Motor neuron (in vitro differentiated cells): ENCODE data around the gene REPIN1. TPM values are rescaled to one million over a fixed set of nuclear protein-coding genes. Genes with fewer than 3 reads are reported as not detected.
A peak's percentile ranks its signal among the peaks of the same experiment; 100 is the strongest.

ENCODE experiments used
- ATAC-seq, 8 experiments: fragments of 200-7000 bp; cut with Tn5 transposase; replicated peaks in 6 of 8; 2 replicates each; pipeline ENCODE4 v1.8.0; 2021; ENCODE audit warnings: mild to moderate bottlenecking in 8 of 8, moderate library complexity in 8 of 8
- H3K27ac ChIP-seq, 2 donors: fragments of 250-450 bp; sonication (Bioruptor Pico); 2 replicates each; pipeline ENCODE4 v1.9.0; 2021; ENCODE audit warnings: antibody characterized with exemption in 2 of 2, mild to moderate bottlenecking in 2 of 2, moderate library complexity in 1 of 2
- H3K4me1 ChIP-seq, 2 donors: fragments of 250-450 bp; sonication (Bioruptor Pico); replicated peaks in 1 of 2; 2 replicates each; pipeline ENCODE4 v1.6.1; 2021; ENCODE audit warnings: antibody characterized with exemption in 2 of 2, mild to moderate bottlenecking in 2 of 2, moderate library complexity in 1 of 2
- H3K4me3 ChIP-seq, 5 donors: fragments of 250-450 bp; sonication (Bioruptor Pico); 2 replicates each; pipeline ENCODE4 v1.9.0; 2021; ENCODE audit warnings: antibody characterized with exemption in 5 of 5, mild to moderate bottlenecking in 5 of 5, moderate library complexity in 4 of 5
- WGBS, 10 experiments: fragments of 450-650 bp; shearing (Covaris generic); methylation state at CpG; one replicate each; pipeline ENCODE4 v1.0.0; 2022; 5-methylcytosine and 5-hydroxymethylcytosine counted together
- in situ Hi-C, 9 experiments: fragments of 400-800 bp; cut with MboI; loops; one replicate each; pipeline ENCODE4 v1.15.0; 2021; ENCODE audit warnings: low sequenced_read_pairs in 9 of 9, low pct_unique_long_range_greater_than_20kb in 2 of 9; ENCODE audit not compliant: unreplicated experiment in 9 of 9
- total RNA-seq, 8 experiments: library from RNA; unstranded; fragments of 300-600 nt; gene quantifications; 2 replicates each; pipeline versions ENCODE4 v1.2.3 to v1.2.4, GENCODE V29; 2022

Gene REPIN1
- 100 to 1,000 TPM in 1 of 8 experiments, 10 to 100 TPM in 7; 54.9 to 102 (median 67.1) TPM for total RNA-seq

DNA sequence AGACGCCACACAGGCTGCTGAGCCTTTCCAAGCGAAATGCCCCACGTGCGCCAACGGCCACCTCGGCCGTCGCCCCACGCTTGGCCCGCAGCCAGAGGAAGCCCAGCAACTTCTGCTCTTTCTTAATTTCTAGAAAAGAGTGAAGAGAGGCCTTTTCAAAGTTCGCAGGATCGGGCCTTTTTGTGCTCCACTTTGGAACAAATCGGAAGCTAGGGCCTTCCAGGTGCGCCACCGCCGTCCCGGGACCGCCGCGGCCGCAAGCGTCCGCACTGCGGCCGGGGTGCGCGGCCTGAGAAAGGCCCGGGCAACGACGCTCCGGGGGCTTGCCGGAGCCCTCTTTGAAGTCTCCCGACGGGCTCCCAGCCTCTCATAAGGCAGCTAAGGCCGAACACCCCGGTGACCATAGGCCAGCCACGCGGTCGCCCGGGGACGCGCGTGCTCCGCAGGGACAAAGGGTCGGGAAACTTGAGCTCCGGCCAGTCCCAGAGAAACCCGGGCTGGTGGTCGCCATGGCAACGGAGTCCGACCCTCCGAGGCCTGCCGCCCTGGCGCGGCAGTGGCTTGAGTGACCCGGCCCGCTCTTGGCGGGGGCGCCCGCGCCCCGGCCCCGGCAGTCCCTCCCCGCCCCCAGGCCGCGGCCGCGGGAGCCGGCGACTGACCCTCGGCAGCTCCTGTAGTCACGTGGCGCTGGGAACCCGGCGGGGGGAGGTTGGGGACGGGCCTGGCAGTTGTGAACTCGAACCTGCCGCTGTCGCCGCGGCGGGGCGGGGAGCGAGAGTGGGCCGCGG, at the start of gene REPIN1:
Gene REPIN1 (plus strand): TSS at position 727 of the 788 bp plus-strand sequence. CDS start 890 bp downstream, outside the sequence.
- in situ Hi-C loops: no loop called here
- H3K4me1 ChIP-seq: peaks cover 21 to 25% of the 10 kb centered on the region in 2 donors
- H3K27ac ChIP-seq: peak within 1 kb of the TSS; percentile 94 to 96
- 1 to 40% (median 13%) methylated on average over 1 to 28 of the region's 85 CpGs; no CpG with 5 or more reads in 3 of the 10 experiments for WGBS, 10 experiments
- ATAC-seq: peak; percentile 71 to 82 (median 78)
- peak within 1 kb of the TSS; percentile 68 to 98 (median 74) for H3K4me3 ChIP-seq

DNA sequence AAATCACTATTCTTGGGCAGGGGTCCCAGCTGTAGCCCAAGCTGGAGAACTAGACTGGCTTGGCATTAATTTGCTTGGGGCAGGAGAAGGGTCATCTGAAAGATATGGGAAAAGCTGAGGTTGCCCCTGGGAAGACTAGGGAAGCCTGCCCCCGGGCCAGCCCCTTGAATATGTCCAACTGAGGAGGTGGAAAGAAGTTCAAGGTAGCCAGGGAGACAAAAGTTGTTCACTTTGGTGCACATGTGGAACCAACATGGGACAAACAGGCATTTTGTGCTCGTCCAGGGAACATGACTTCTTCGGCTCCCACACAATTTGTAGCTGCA, 46.9 kb upstream of the REPIN1 start:
- Histone ChIP-seq H3K27ac (no peak overlapping the region), H3K4me3 (no peak overlapping the region), H3K4me1 (peaks cover 0 to 4% of the 10 kb centered on the region in 2 donors)
- ATAC-seq: no peak
- WGBS, 10 experiments: 0 to 65% (median 20%) methylated on average over 1 to 3 of the region's 3 CpGs; no CpG with 5 or more reads in 6 of the 10 experiments
- in situ Hi-C loops: no loop called here

DNA sequence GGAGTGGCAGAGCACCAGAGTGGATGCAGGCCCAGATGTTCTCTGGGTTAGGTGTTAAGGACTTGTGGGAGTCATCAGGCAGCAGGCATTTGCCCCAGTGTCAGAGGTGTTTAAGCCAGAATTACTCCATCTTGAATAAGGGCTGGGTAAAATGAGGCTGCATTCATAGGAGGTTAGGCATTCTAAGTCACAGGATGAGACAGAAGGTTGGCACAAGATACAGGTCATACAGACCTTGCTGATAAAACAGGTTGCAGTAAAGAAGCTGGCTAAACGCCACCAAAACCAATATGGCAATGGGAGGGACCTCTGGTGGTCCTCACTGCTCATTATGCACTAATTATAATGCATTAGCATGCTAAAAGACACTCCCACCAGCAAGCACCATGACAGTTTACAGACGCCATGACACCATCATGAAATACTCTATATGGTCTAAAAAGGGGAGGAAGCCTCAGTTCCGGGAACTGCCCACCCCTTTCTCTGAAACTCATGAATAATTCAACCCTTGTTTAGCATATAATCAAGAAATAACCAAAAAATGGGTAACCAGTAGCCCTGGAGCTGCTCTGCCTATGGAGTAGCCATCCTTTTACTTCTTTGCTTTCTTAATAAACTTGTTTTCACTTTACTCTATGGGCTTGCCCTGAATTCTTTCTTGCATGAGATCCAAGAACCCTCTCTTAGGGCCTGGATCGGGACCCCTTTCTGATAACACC, 46.3 kb upstream of the REPIN1 start:
- no peak for ATAC-seq
- Histone ChIP-seq H3K27ac (peak overlapping the region; percentile 33 to 54), H3K4me1 (peaks cover 0 to 4% of the 10 kb centered on the region in 2 donors), H3K4me3 (peak overlapping the region in 1 of 5 donors; percentile 45)
- in situ Hi-C loops: no loop called here
- 67 to 100% (median 83%) methylated on average over 1 to 3 of the region's 4 CpGs; no CpG with 5 or more reads in 3 of the 10 experiments for WGBS, 10 experiments

DNA sequence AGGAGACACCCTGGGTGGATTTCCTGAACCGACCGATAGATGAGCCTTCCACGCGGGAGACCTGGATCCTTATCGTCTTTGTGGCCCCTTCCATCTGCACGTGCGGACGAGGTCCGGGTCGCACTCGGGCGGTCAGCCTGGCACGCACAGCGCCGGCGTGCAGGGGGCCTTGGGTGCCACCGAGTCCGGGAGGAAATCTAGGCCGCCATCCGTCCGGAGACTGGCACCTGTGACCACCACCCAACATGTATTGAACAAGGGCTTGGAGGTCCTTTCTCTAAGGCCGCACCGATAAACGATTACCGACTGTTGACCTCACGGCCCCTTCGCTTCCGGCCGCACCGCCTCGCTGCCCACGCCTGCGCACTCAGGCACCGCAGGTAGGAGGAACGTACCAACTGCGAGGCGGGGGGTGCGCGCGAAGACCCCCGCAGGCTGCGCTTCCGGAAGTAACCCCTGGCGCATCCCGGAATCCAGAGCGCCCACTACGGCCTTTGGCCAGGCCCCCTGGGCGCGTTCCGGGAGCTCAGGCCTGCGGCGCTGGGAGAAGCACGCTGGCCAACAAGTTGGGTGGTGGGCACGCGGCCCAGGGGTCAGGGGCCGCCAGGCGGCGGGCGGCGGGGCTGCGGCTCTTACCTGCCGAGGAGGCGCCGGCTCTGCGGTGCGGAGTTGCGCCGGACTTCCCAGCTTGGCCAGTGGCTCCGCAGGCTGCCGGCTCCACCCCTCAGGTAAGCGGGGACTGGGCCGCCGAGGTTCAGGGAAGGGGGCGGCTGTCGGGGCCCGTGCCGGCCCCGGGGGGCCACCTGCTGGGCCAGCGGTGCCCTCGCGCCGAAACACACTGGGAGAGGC, 45.6 kb upstream of the REPIN1 start, which contains the start of the genes ACTR3C and LRRC61:
Gene ACTR3C (minus strand): TSS at position 713 of the 849 bp plus-strand sequence. CDS start 28,249 bp downstream, outside the sequence.
Gene LRRC61 (plus strand): TSS at position 523 of the 849 bp plus-strand sequence. CDS start 13,507 bp downstream, outside the sequence.
- WGBS, 10 experiments: 22 to 100% (median 92%) methylated on average over 3 to 15 of the region's 82 CpGs; no CpG with 5 or more reads in 3 of the 10 experiments
- H3K4me3 ChIP-seq: peak within 1 kb of the TSS in 3 of 5 donors; percentile 11 to 45 (median 25)
- in situ Hi-C loops: no loop called here
- ATAC-seq: peak in 3 of 8 experiments; percentile 33 to 91 (median 88)
- peaks cover 0 to 4% of the 10 kb centered on the region in 2 donors for H3K4me1 ChIP-seq
- peak within 1 kb of the TSS; percentile 33 to 54 for H3K27ac ChIP-seq

DNA sequence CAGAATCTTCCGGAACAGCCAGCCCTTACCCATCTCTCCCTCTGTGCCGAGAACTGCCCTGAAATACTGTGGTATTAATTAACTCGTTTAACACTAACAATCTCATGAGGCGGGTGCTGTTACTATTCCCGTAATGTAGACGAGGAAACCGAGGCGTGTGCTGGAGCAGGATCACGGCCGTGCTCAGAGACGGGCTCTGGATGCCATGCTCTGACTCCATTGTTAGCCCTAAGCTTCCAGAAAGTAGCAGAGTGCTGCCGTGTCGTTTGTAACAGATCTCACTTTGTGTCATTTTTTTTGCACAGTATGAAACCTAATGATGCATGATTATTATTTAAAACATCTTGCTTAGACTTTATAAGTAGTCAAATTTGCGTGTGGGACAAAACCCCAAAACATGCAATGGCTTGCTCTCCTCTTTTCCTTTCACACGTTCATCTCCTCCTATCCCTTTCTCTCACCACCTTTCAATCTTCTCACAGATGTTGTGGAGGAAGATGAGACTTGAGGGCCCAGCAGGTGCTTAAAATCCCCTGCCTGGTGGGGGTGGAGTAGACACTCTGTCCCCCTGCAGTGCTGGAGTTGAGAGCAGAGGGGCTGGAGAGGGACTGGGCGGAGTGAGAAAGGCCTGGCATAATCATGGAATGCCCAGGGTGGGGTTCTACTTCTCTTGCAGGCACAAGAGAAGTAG, 44.8 kb upstream of the REPIN1 start:
- peak in 5 of 8 experiments; percentile 6 to 64 (median 38) for ATAC-seq
- peaks cover 0 to 4% of the 10 kb centered on the region in 2 donors for H3K4me1 ChIP-seq
- in situ Hi-C loops: no loop called here
- H3K27ac ChIP-seq: no peak overlapping the region
- WGBS, 10 experiments: 0 to 95% (median 70%) methylated on average over 1 to 12 of the region's 16 CpGs; no CpG with 5 or more reads in 1 of the 10 experiments
- H3K4me3 ChIP-seq: peak overlapping the region in 2 of 5 donors; percentile 25 to 45

DNA sequence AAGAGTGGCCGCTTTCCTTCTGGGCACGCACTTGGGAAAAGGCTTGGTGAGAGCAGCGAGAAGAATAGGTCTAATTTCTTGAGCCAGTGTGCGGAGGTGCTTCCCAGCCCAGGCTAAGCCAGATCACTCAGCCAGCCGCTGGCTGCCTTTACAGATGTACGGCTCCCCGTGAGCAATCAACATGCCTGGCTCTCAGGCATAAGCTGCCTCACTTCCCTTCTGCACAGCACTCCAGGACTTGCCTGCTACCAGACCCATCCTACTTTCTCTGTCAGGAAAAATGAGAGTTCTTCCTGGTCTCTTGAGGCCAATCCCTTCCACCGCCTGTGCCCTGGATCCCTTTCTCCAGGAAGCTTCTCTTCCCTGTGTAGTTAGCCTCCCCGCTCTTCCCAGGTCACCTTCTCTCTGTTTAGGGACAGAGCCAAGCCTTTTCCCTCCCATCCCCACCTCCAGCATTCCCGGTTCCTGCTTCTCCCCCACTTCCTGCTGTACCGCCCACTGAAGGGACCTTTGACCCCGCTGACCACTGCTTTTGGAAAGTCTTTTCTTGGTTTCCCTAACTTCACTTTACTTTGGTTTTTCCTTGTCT, 44.2 kb upstream of the REPIN1 start:
- no peak overlapping the region for H3K27ac ChIP-seq
- 33 to 100% (median 74%) methylated on average over 1 to 6 of the region's 12 CpGs for WGBS, 10 experiments
- in situ Hi-C loops: no loop called here

DNA sequence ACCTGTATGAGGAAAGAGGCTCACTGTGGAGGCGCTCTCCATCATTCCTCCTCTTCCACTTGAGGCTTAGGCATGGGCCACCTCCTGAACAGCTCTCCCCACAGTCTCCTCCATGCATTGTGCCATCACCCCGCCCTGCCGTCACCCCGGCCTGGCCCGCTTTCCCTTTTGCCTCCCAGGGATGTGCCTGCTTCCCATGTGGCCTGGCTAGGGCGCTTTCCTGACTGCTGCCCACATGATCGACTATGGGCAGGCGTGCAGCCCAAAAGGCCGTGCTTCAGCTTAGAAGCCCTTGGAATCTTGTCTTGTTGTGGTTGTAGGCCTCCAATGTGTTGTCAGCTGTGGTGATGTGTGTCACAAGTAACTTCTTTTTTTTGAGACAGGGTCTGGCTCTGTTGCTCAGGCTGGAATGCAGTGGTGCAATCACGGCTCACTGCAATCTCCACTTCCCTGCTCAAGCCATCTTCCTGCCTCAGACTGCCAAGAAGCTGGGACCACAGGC, 43.5 kb upstream of the REPIN1 start:
- Histone ChIP-seq H3K4me1 (peaks cover 4 to 9% of the 10 kb centered on the region in 2 donors), H3K4me3 (no peak overlapping the region), H3K27ac (no peak overlapping the region)
- in situ Hi-C loops: no loop called here
- no peak for ATAC-seq
- 80 to 100% (median 98%) methylated on average over 1 to 4 of the region's 10 CpGs; no CpG with 5 or more reads in 4 of the 10 experiments for WGBS, 10 experiments

More for the DNA sequence above, 44.2 kb upstream of the REPIN1 start:
- peak in 3 of 8 experiments; percentile 12 to 44 (median 32) for ATAC-seq
- H3K4me1 ChIP-seq: peaks cover 3 to 4% of the 10 kb centered on the region in 2 donors
- H3K4me3 ChIP-seq: peak overlapping the region in 1 of 5 donors; percentile 45

DNA sequence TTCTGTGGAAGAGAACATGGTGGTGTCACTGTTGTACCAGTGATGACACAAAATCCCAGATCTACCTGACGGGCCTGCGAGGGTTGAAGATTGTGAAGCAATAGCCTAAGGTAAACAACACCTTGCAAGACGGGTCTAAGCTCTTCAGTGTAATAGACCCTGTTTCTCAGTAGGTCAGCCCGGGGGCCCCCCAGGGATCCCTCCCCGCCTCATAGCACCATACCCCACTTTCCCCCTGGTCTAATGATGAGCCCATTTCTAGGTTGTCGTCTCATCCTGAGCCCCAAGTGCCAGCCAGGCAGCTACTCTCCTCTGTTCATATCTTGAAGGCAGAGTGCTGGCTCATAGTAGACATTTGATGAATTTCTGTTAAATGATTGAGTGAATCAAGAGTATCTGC, 42.7 kb upstream of the REPIN1 start:
- no peak for ATAC-seq
- Histone ChIP-seq H3K4me3 (no peak overlapping the region), H3K4me1 (peaks cover 4 to 9% of the 10 kb centered on the region in 2 donors), H3K27ac (no peak overlapping the region)
- WGBS, 10 experiments: 50 to 100% (median 74%) methylated on average over 2 to 4 of the region's 6 CpGs; no CpG with 5 or more reads in 6 of the 10 experiments
- in situ Hi-C loops: no loop called here

DNA sequence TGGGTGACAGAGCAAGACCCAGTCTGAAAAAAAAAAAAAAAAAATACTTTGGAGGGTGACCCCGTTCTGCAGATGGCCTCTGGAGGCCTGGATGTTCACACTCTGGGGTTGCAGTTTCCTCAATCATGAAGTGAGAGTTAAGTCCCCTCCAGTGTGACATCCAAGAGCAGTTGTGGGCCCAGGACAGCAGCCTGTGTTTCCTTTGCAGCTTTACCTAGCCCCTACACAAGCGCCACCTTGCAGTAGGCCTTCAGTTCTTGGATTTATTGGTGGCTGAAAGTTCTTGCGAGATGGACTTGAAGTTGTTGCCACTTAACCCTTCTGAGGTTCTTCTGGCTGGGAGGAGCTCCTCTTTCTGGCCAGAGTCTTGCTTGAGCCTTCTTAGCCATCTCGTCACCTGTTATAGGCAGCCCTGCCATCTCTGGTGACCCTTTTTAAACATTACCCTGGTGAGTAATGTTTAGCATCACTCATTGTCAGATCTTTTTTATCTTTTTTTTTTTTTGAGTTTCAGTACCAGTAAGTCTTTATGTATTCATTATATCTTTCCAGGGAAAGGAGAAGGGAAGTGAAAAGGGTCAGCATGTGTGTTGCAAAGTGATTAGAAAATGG, 41.9 kb upstream of the REPIN1 start:
- 11 to 93% (median 77%) methylated on average over 1 to 3 of the region's 4 CpGs; no CpG with 5 or more reads in 2 of the 10 experiments for WGBS, 10 experiments
- no peak overlapping the region for H3K27ac ChIP-seq
- H3K4me3 ChIP-seq: no peak overlapping the region
- peaks cover 4 to 9% of the 10 kb centered on the region in 2 donors for H3K4me1 ChIP-seq
- ATAC-seq: no peak
- in situ Hi-C loops: no loop called here

DNA sequence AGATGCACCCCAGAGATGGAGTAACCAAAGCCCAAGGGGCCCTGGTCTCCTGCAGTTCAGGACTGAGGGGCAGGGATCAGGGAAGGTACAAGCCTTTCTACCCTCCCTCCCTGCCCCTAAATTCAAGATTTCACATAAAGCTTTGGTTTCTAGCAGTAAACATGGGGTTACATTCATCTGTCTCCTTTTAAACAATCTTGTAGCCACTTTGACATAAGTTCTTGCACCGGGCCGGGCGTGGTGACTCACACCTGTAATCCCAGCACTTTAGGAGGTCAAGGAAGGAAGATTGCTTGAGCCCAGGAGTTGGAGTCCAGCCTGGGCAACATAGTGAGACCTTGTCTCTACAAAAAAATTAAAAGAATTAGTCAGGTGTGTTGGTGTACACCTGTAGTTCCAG, 41.3 kb upstream of the REPIN1 start:
- H3K4me1 ChIP-seq: peaks cover 4 to 9% of the 10 kb centered on the region in 2 donors
- no peak overlapping the region for H3K27ac ChIP-seq
- no peak overlapping the region for H3K4me3 ChIP-seq
- in situ Hi-C loops: no loop called here
- ATAC-seq: no peak
- WGBS, 10 experiments: 90% methylated on average over 3 of the region's 3 CpGs; no CpG with 5 or more reads in 9 of the 10 experiments
